ENCODE data around the gene CXCR2. TPM values are rescaled to one million over a fixed set of nuclear protein-coding genes. Genes with fewer than 3 reads are reported as not detected.
A peak's percentile ranks its signal among the peaks of the same experiment; 100 is the strongest.
"Not testable (repeated sequence)": the region's sequence is repeated elsewhere in the genome, so short reads cannot be mapped to it uniquely, and the experiment has no call there.

CXCR2 gene
- total RNA-seq, 1 donor from 2014 or later, result 0.31 TPM

GRCh38 chr2:218130377-218130776 lies 4.5 kb downstream of the CXCR2 start:
- no peak for DNase-seq

GRCh38 chr2:218130822-218131221 lies 5.0 kb downstream of the CXCR2 start:
- no peak for DNase-seq

GRCh38 chr2:218137514-218137913 lies 11.7 kb downstream of the CXCR2 start:
- no peak for DNase-seq

- no peak for DNase-seq
Observed at GRCh38 chr2:218138047-218138446, 12.2 kb downstream of the CXCR2 start.

GRCh38 chr2:218145124-218145523 lies 19.3 kb downstream of the CXCR2 start:
- no peak for DNase-seq

GRCh38 chr2:218146056-218146455 lies 20.2 kb downstream of the CXCR2 start:
- DNase-seq, result no peak

- DNase-seq, result no peak
Observed at GRCh38 chr2:218149098-218149497, 23.3 kb downstream of the CXCR2 start.

GRCh38 chr2:218149848-218150440 lies 24.1 kb downstream of the CXCR2 start:
- no peak for DNase-seq

- DNase-seq, result no peak
Observed at GRCh38 chr2:218152172-218152571, 26.3 kb downstream of the CXCR2 start.

- no peak for DNase-seq
Observed at GRCh38 chr2:218152777-218153176, 26.9 kb downstream of the CXCR2 start.

- no peak for DNase-seq
Observed at GRCh38 chr2:218155953-218156479, 30.2 kb downstream of the CXCR2 start.

- no peak for DNase-seq
Observed at GRCh38 chr2:218161644-218162043, 35.8 kb downstream of the CXCR2 start.

- DNase-seq, result no peak
Observed at GRCh38 chr2:218162814-218163213, 37.0 kb downstream of the CXCR2 start.

GRCh38 chr2:218166791-218167190 lies 41.0 kb downstream of the CXCR2 start, which contains the start of gene CXCR1:
CXCR1 (minus strand) TSS chr2:218166962; CDS start chr2:218165211, 1,751 bp downstream.
- DNase-seq, result no peak

- no peak for DNase-seq
Observed at GRCh38 chr2:218168016-218168415, 42.2 kb downstream of the CXCR2 start.

GRCh38 chr2:218168635-218169462 lies 43.0 kb downstream of the CXCR2 start:
- peak; percentile 73 for DNase-seq

GRCh38 chr2:218169757-218170546 lies 44.1 kb downstream of the CXCR2 start:
- no peak for DNase-seq

- DNase-seq, result not testable (repeated sequence)
Observed at GRCh38 chr2:218171744-218172143, 45.9 kb downstream of the CXCR2 start.

GRCh38 chr2:218172845-218173244 lies 47.0 kb downstream of the CXCR2 start:
- no peak for DNase-seq

- DNase-seq, result no peak
Observed at GRCh38 chr2:218179782-218180181, 54.0 kb downstream of the CXCR2 start.

GRCh38 chr2:218180467-218181114 lies 54.8 kb downstream of the CXCR2 start:
- no peak for DNase-seq

GRCh38 chr2:218184331-218184730 lies 58.5 kb downstream of the CXCR2 start:
- no peak for DNase-seq

Data from tongue (tissue), 2 donors.